Stimulated activated naive CD8-positive, alpha-beta T cell treated with anti-CD3 and anti-CD28 coated beads, Interleukin-15, Interleukin-2, amounts not matched to agents 100 ng/mL and 50 ng/mL, for 24 hours (primary cell): Measurements from ENCODE around the gene HAND2.

Experiments used
- H3K27ac Mint-ChIP-seq: one replicate; pipeline ENCODE4 v1.8.0; 2021; ENCODE audit warnings: mild to moderate bottlenecking, mixed read lengths
- H3K27me3 Mint-ChIP-seq: one replicate; pipeline ENCODE4 v1.8.0; 2021; ENCODE audit warnings: mixed read lengths
- H3K36me3 Mint-ChIP-seq: one replicate; pipeline ENCODE4 v1.8.0; 2021; ENCODE audit warnings: low read depth, mixed read lengths
- H3K4me1 Mint-ChIP-seq: one replicate; pipeline ENCODE4 v1.8.0; 2021; ENCODE audit warnings: low read depth, mixed read lengths
- H3K4me3 Mint-ChIP-seq: one replicate; pipeline ENCODE4 v1.8.0; 2021; ENCODE audit warnings: mild to moderate bottlenecking, mixed read lengths
- H3K9me3 Mint-ChIP-seq: one replicate; pipeline ENCODE4 v1.8.0; 2021; ENCODE audit warnings: mixed read lengths

HAND2 gene

DNA sequence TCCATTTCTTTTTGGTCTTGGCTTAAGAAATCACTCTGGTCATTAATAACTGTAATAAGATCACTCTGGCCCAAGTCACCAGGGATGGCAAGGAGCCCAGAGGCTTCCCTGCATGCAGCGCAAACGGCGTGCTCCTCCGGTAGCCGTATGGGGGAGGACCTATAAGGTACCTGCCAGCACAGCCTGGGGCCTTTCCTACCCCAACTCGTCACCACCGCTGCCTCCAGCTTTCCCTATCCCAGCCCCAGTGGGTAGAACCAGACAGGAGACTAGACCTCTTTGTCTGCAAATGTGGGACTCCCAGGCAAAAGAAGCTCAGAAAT lies 25.9 kb downstream of the HAND2 start:
- H3K9me3 Mint-ChIP-seq = peaks cover 4% of the 10 kb centered on the region
- H3K4me3 Mint-ChIP-seq = no peak overlapping the region
- H3K27me3 Mint-ChIP-seq = peaks cover 93% of the 10 kb centered on the region
- no peak overlapping the region for H3K27ac Mint-ChIP-seq
- H3K4me1 Mint-ChIP-seq = peaks cover 48% of the 10 kb centered on the region
- H3K36me3 Mint-ChIP-seq = peaks cover 4% of the 10 kb centered on the region

GRCh38 chr4:173503330-173504180 lies 26.5 kb downstream of the HAND2 start:
- Mint-ChIP-seq H3K27ac (no peak overlapping the region), H3K4me3 (no peak overlapping the region), H3K36me3 (peaks cover 4% of the 10 kb centered on the region), H3K9me3 (peaks cover 4% of the 10 kb centered on the region), H3K4me1 (peaks cover 42% of the 10 kb centered on the region), H3K27me3 (peaks cover 91% of the 10 kb centered on the region)

- Mint-ChIP-seq H3K36me3 (peaks cover 4% of the 10 kb centered on the region), H3K27me3 (peaks cover 80% of the 10 kb centered on the region), H3K4me3 (no peak overlapping the region), H3K9me3 (peaks cover 4% of the 10 kb centered on the region), H3K27ac (no peak overlapping the region), H3K4me1 (peaks cover 30% of the 10 kb centered on the region)
Measured at GRCh38 chr4:173502282-173502681, 27.7 kb downstream of the HAND2 start.

DNA sequence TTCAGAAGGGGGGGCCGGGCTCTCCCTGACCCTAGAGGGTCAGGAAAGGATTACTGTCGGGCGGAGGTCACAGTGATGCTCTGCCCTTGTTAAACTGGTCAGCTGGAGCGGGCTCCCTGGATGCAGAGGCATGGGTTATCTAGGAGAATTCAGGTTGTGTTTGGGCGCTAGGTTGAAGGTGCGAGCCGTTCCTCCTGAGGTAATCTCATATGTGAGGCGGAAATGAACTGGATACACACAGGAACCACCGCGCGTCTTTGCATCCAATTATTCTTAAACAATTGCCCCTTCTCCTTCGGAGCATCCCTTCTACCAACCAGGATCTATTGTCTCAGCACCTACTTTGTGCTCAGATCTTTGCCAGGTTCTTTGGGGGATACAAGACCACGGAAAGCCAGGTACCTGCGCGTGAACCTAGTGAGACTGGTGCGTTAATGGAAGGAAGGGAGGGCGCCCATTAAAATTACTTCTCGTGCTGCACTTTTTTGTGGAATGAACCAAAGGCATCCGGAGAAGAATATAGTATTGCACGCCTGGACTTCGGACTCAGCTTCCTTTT lies 28.4 kb downstream of the HAND2 start:
- Mint-ChIP-seq H3K4me3 (no peak overlapping the region), H3K27me3 (peaks cover 77% of the 10 kb centered on the region), H3K9me3 (peaks cover 4% of the 10 kb centered on the region), H3K27ac (no peak overlapping the region), H3K4me1 (peaks cover 26% of the 10 kb centered on the region), H3K36me3 (peaks cover 4% of the 10 kb centered on the region)

DNA sequence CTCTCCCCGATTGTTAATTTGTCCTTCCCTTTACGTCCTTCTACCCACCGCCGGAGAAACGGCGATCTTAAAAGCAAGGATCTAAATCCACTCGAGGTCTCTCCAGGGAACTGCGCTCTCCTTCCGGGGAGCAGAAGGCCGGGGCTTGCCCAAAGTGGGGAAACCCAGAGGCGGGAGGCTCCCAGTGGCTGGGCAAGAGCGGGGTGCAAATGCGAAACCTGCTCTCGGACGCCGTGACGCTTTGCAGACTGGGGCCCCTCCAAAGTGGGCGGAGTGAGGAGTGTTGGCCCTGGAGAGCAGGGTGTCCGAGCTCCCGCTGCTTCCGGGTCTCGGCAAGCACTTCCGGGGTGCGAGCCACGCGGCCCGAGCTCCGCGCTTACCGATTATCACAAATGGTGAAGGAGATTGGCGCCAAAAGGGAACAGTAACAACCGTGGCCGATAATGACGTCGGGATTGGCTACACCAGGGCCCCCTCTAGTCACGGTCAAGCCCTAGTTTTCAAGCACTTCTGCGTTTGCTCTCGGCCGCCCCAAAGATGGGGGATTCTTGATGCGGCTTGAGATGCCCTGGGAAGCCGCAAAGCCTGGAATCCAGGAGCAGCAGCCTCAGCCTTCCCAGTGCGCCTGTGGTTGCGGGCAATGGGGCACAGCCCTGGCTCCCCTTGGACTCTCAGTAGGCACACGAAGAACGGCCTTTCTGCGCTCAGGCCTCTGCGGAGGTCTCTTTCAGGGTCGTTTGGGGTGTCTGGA lies 29.0 kb downstream of the HAND2 start:
- H3K4me3 Mint-ChIP-seq = peak overlapping the region; percentile 56
- peaks cover 4% of the 10 kb centered on the region for H3K36me3 Mint-ChIP-seq
- H3K27ac Mint-ChIP-seq = no peak overlapping the region
- H3K27me3 Mint-ChIP-seq = peaks cover 73% of the 10 kb centered on the region
- H3K4me1 Mint-ChIP-seq = peaks cover 19% of the 10 kb centered on the region
- H3K9me3 Mint-ChIP-seq = peaks cover 4% of the 10 kb centered on the region

DNA sequence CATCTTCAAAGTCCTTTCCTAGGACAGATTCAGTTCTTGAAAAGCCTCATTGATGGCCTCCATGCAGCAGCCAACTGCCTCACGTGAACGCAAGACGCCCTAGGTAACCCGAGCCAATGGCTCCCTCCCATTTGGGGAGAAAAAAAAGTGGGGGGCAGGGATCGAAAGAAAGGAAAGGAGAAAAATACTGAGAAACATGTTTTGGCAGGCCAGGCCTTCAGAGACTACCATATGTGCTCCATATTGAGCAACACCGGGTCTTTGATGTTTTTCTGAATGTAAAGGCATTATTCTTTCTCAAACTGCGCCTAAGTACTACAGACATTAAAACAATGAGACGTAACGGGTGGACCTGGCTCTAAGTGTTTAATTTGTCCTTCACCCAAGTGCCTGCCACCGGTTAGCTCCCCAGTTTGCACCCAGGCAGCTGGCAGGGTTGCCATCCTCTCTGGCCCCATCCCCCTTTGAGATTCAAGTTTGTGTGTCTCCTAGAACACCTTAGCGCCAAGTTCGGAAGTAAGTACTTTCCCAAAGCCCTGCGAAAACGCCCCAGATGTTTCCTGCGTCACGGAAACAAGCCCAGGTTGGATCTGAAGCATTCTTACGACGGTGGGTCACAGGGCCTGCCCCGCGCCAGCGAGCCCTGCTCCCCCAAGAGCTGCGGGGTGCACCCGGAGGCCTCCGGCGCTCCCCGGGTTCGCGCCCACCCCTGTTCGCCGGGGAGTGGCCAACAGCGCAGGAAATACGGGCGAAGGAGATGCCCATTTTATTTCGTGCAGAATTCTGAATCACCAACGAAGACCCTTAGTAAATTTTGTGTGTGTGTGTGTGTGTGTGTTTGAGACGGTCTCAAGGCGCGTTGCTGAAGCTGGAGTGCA lies 30.1 kb downstream of the HAND2 start:
- peaks cover 15% of the 10 kb centered on the region for H3K4me1 Mint-ChIP-seq
- H3K27me3 Mint-ChIP-seq = peaks cover 67% of the 10 kb centered on the region
- no peak overlapping the region for H3K27ac Mint-ChIP-seq
- peak overlapping the region; percentile 47 for H3K4me3 Mint-ChIP-seq
- H3K36me3 Mint-ChIP-seq = peaks cover 4% of the 10 kb centered on the region
- peaks cover 4% of the 10 kb centered on the region for H3K9me3 Mint-ChIP-seq

- Mint-ChIP-seq H3K4me3 (no peak overlapping the region), H3K27me3 (peaks cover 67% of the 10 kb centered on the region), H3K27ac (no peak overlapping the region), H3K36me3 (peaks cover 4% of the 10 kb centered on the region), H3K4me1 (peaks cover 21% of the 10 kb centered on the region), H3K9me3 (peaks cover 4% of the 10 kb centered on the region)
Measured at GRCh38 chr4:173498771-173499170, 31.3 kb downstream of the HAND2 start.

- H3K9me3 Mint-ChIP-seq = peaks cover 4% of the 10 kb centered on the region
- H3K36me3 Mint-ChIP-seq = peaks cover 4% of the 10 kb centered on the region
- H3K27me3 Mint-ChIP-seq = peaks cover 63% of the 10 kb centered on the region
- H3K4me1 Mint-ChIP-seq = peaks cover 21% of the 10 kb centered on the region
- H3K4me3 Mint-ChIP-seq = no peak overlapping the region
- H3K27ac Mint-ChIP-seq = no peak overlapping the region
Measured at GRCh38 chr4:173498023-173498422, 32.0 kb downstream of the HAND2 start.

GRCh38 chr4:173494013-173494970 lies 35.7 kb downstream of the HAND2 start:
- no peak overlapping the region for H3K27ac Mint-ChIP-seq
- peaks cover 11% of the 10 kb centered on the region for H3K4me1 Mint-ChIP-seq
- H3K27me3 Mint-ChIP-seq = peaks cover 42% of the 10 kb centered on the region
- no peaks in the 10 kb centered on the region for H3K9me3 Mint-ChIP-seq
- H3K4me3 Mint-ChIP-seq = peak overlapping the region; percentile 84
- H3K36me3 Mint-ChIP-seq = no peaks in the 10 kb centered on the region

- Mint-ChIP-seq H3K4me3 (no peak overlapping the region), H3K27ac (no peak overlapping the region), H3K9me3 (no peaks in the 10 kb centered on the region), H3K27me3 (peaks cover 43% of the 10 kb centered on the region), H3K4me1 (peaks cover 11% of the 10 kb centered on the region), H3K36me3 (no peaks in the 10 kb centered on the region)
Measured at GRCh38 chr4:173493041-173493440, 37.0 kb downstream of the HAND2 start.

GRCh38 chr4:173492315-173492714 lies 37.7 kb downstream of the HAND2 start:
- Mint-ChIP-seq H3K27me3 (peaks cover 42% of the 10 kb centered on the region), H3K9me3 (no peaks in the 10 kb centered on the region), H3K4me3 (no peak overlapping the region), H3K36me3 (no peaks in the 10 kb centered on the region), H3K4me1 (peaks cover 11% of the 10 kb centered on the region), H3K27ac (no peak overlapping the region)

- Mint-ChIP-seq H3K4me1 (peaks cover 11% of the 10 kb centered on the region), H3K4me3 (no peak overlapping the region), H3K36me3 (no peaks in the 10 kb centered on the region), H3K9me3 (no peaks in the 10 kb centered on the region), H3K27me3 (peaks cover 35% of the 10 kb centered on the region), H3K27ac (no peak overlapping the region)
Measured at GRCh38 chr4:173490817-173491528, 39.1 kb downstream of the HAND2 start.

GRCh38 chr4:173490256-173490655 lies 39.8 kb downstream of the HAND2 start:
- peaks cover 31% of the 10 kb centered on the region for H3K27me3 Mint-ChIP-seq
- H3K4me3 Mint-ChIP-seq = no peak overlapping the region
- H3K9me3 Mint-ChIP-seq = no peaks in the 10 kb centered on the region
- no peak overlapping the region for H3K27ac Mint-ChIP-seq
- no peaks in the 10 kb centered on the region for H3K36me3 Mint-ChIP-seq
- peaks cover 11% of the 10 kb centered on the region for H3K4me1 Mint-ChIP-seq
